AG09309 (cell line): ENCODE results near the gene PRDM8.
A peak's percentile ranks its signal among the peaks of the same experiment; 100 is the strongest.

Source experiments
- DNase-seq: peaks from one replicate; pipeline ENCODE4 v3.0.0-alpha.2; 2010; ENCODE audit warnings: low read depth
- H3K4me3 ChIP-seq: 2 replicates; pipeline ENCODE4 v1.5.1; 2011; ENCODE audit warnings: mild to moderate bottlenecking, low read depth, low read length, moderate library complexity; ENCODE audit not compliant: control insufficient read depth
- CTCF ChIP-seq: IDR thresholded peaks from 2 replicates; pipeline ENCODE4 v1.5.1; 2011; ENCODE audit warnings: mild to moderate bottlenecking, low read depth, low read length, inconsistent platforms; ENCODE audit not compliant: insufficient read depth, control insufficient read depth; ENCODE audit errors: missing control alignments

Gene PRDM8

GRCh38 chr4:80195441-80196140 is 1.7 kb upstream of the PRDM8 start:
- no peak overlapping the region for H3K4me3 ChIP-seq
- no peak for TF ChIP-seq CTCF
- DNase-seq: no peak

- no peak for DNase-seq
- H3K4me3 ChIP-seq: no peak overlapping the region
- no peak for TF ChIP-seq CTCF
Measured at GRCh38 chr4:80196259-80196921, 913 bp upstream of the PRDM8 start.

GRCh38 chr4:80197601-80198440 is 518 bp downstream of the PRDM8 start:
- DNase-seq: no peak
- H3K4me3 ChIP-seq: peak overlapping the region; percentile 53
- no peak for TF ChIP-seq CTCF

- TF ChIP-seq CTCF: no peak
- DNase-seq: no peak
- no peak overlapping the region; the same call in 1 of the 2 replicates for H3K4me3 ChIP-seq
Measured at GRCh38 chr4:80198441-80198837, 1.1 kb downstream of the PRDM8 start.

- H3K4me3 ChIP-seq: no peak overlapping the region
- no peak for TF ChIP-seq CTCF
- DNase-seq: no peak
Measured at GRCh38 chr4:80199004-80199560, 1.8 kb downstream of the PRDM8 start.

GRCh38 chr4:80199947-80200346 is 2.6 kb downstream of the PRDM8 start:
- TF ChIP-seq CTCF: no peak
- no peak overlapping the region for H3K4me3 ChIP-seq
- no peak for DNase-seq
